WTC11 (cell line): ENCODE measurements around the gene DNAH1. TPM values are rescaled to one million over a fixed set of nuclear protein-coding genes. Genes with fewer than 3 reads are reported as not detected.

Experiments used
- ATAC-seq: fragments of 200-7000 bp; cut with Tn5 transposase; 2 replicates; pipeline ENCODE4 v1.10.0; 2021; ENCODE audit warnings: mild to moderate bottlenecking, moderate library complexity
- CTCF ChIA-PET: fragments of 300-600 bp; sonication (Branson Sonifier 250); formaldehyde crosslinking; loops from one replicate; lab custom pipeline; 2021; ENCODE audit warnings: antibody characterized with exemption; lab: Charles Lee
- POLR2A ChIA-PET: fragments of 350-600 bp; sonication (Branson Sonifier 250); formaldehyde crosslinking; loops from one replicate; lab custom pipeline; 2021; ENCODE audit warnings: antibody characterized with exemption; lab: Charles Lee
- DNase-seq: peaks from one replicate; pipeline ENCODE4 v3.0.0; 2021; ENCODE audit warnings: low spot score
- H3K27ac Mint-ChIP-seq: 2 replicates; pipeline ENCODE4 v1.8.0; 2021; ENCODE audit warnings: mixed read lengths
- H3K27me3 Mint-ChIP-seq: 2 replicates; pipeline ENCODE4 v1.8.0; 2021; ENCODE audit warnings: low read depth, mild to moderate bottlenecking, moderate library complexity, mixed read lengths
- H3K36me3 Mint-ChIP-seq: 2 replicates; pipeline ENCODE4 v1.8.0; 2021; ENCODE audit warnings: mixed read lengths
- H3K4me1 Mint-ChIP-seq: 2 replicates; pipeline ENCODE4 v1.8.0; 2022; ENCODE audit warnings: mixed read lengths
- H3K4me3 Mint-ChIP-seq: 2 replicates; pipeline ENCODE4 v1.8.0; 2021; ENCODE audit warnings: mild to moderate bottlenecking, moderate library complexity, mixed read lengths
- H3K9me3 Mint-ChIP-seq: 2 replicates; pipeline ENCODE4 v1.8.0; 2021; ENCODE audit warnings: mixed read lengths
- ATF1 ChIP-seq: sonication (generic); formaldehyde crosslinking; IDR thresholded peaks from 2 replicates; pipeline ENCODE4 v1.8.1; 2023; ENCODE audit warnings: mild to moderate bottlenecking, moderate library complexity, missing genetic modification reagents
- ETV6 ChIP-seq: sonication (generic); formaldehyde crosslinking; IDR thresholded peaks from 2 replicates; pipeline ENCODE4 v1.8.1; 2022; ENCODE audit warnings: mild to moderate bottlenecking, missing genetic modification reagents
- FOXK1 ChIP-seq: sonication (generic); formaldehyde crosslinking; IDR thresholded peaks from 2 replicates; pipeline ENCODE4 v1.8.0; 2022; ENCODE audit warnings: mild to moderate bottlenecking, moderate library complexity, missing genetic modification reagents
- GTF2I ChIP-seq: fragments of 250-450 bp; sonication (Bioruptor Pico); conservative IDR thresholded peaks from 2 replicates; pipeline ENCODE4 v1.4.0; 2021; ENCODE audit warnings: mild to moderate bottlenecking
- MXD4 ChIP-seq: fragments of 250-450 bp; sonication (Bioruptor Pico); IDR thresholded peaks from 2 replicates; pipeline ENCODE4 v1.8.0; 2021; ENCODE audit warnings: mild to moderate bottlenecking, moderate library complexity, borderline replicate concordance
- PRRX2 ChIP-seq: fragments of 250-450 bp; sonication (Bioruptor Pico); IDR thresholded peaks from 2 replicates; pipeline ENCODE4 v1.8.0; 2021; ENCODE audit warnings: mild to moderate bottlenecking
- SOX15 ChIP-seq: fragments of 250-450 bp; sonication (Bioruptor Pico); IDR thresholded peaks from 2 replicates; pipeline ENCODE4 v1.9.0; 2021; ENCODE audit warnings: mild to moderate bottlenecking
- TEAD1 ChIP-seq: sonication (generic); formaldehyde crosslinking; IDR thresholded peaks from 2 replicates; pipeline ENCODE4 v1.8.0; 2022; ENCODE audit warnings: mild to moderate bottlenecking, missing genetic modification reagents
- ZNF263 ChIP-seq: sonication (generic); formaldehyde crosslinking; IDR thresholded peaks from 2 replicates; pipeline ENCODE4 v1.8.1; 2022; ENCODE audit warnings: low read depth, mild to moderate bottlenecking, moderate library complexity, missing genetic modification reagents
- total RNA-seq: library from RNA; stranded (reverse); gene quantifications from 3 replicates; pipeline ENCODE4 v1.2.3, GENCODE V29; 2021
- TF ChIP-seq, protein P1 (sequence below): fragments of 250-450 bp; sonication (Bioruptor Pico); IDR thresholded peaks from 2 replicates; pipeline ENCODE4 v1.9.0; 2021; ENCODE audit warnings: mild to moderate bottlenecking
- TF ChIP-seq, protein P2 (sequence below): sonication (generic); formaldehyde crosslinking; IDR thresholded peaks from 2 replicates; pipeline ENCODE4 v1.8.1; 2022; ENCODE audit warnings: mild to moderate bottlenecking, moderate library complexity, missing genetic modification reagents
- TF ChIP-seq, protein P3 (sequence below): fragments of 250-450 bp; sonication (Bioruptor Pico); IDR thresholded peaks from 2 replicates; pipeline ENCODE4 v1.9.0; 2021; ENCODE audit warnings: moderate library complexity, mild to moderate bottlenecking, inconsistent platforms, borderline replicate concordance
- TF ChIP-seq, protein P4 (sequence below): sonication (generic); formaldehyde crosslinking; IDR thresholded peaks from 2 replicates; pipeline ENCODE4 v1.8.1; 2022; ENCODE audit warnings: missing genetic modification reagents, borderline replicate concordance
- TF ChIP-seq, protein P5 (sequence below): sonication (generic); formaldehyde crosslinking; IDR thresholded peaks from 2 replicates; pipeline ENCODE4 v1.8.1; 2023; ENCODE audit warnings: mild to moderate bottlenecking, missing genetic modification reagents
- TF ChIP-seq, protein P6 (sequence below): fragments of 250-450 bp; sonication (Bioruptor Pico); IDR thresholded peaks from 2 replicates; pipeline ENCODE4 v2.1.2; 2022; ENCODE audit warnings: mild to moderate bottlenecking, moderate library complexity
- TF ChIP-seq, protein P7 (sequence below): fragments of 250-450 bp; sonication (Bioruptor Pico); IDR thresholded peaks from 2 replicates; pipeline ENCODE4 v1.9.0; 2021; ENCODE audit warnings: mild to moderate bottlenecking

DNAH1 gene
- total RNA-seq, 1 experiment from 2014 or later: 1.5 TPM

- Mint-ChIP-seq H3K4me1 (no peaks in the 10 kb centered on the region), H3K27me3 (peaks cover 5% of the 10 kb centered on the region; the same call in 1 of the 2 replicates)
- TF ChIP-seq MXD4 (CRISPR knock-in tag) (no peak), ATF1 (CRISPR knock-in tag) (no peak), GTF2I (CRISPR knock-in tag) (no peak), SOX15 (CRISPR knock-in tag) (no peak), FOXK1 (CRISPR knock-in tag) (no peak), ETV6 (CRISPR knock-in tag) (no peak), TEAD1 (CRISPR knock-in tag) (no peak), PRRX2 (CRISPR knock-in tag) (no peak)
- TF ChIP-seq, protein P1, sequence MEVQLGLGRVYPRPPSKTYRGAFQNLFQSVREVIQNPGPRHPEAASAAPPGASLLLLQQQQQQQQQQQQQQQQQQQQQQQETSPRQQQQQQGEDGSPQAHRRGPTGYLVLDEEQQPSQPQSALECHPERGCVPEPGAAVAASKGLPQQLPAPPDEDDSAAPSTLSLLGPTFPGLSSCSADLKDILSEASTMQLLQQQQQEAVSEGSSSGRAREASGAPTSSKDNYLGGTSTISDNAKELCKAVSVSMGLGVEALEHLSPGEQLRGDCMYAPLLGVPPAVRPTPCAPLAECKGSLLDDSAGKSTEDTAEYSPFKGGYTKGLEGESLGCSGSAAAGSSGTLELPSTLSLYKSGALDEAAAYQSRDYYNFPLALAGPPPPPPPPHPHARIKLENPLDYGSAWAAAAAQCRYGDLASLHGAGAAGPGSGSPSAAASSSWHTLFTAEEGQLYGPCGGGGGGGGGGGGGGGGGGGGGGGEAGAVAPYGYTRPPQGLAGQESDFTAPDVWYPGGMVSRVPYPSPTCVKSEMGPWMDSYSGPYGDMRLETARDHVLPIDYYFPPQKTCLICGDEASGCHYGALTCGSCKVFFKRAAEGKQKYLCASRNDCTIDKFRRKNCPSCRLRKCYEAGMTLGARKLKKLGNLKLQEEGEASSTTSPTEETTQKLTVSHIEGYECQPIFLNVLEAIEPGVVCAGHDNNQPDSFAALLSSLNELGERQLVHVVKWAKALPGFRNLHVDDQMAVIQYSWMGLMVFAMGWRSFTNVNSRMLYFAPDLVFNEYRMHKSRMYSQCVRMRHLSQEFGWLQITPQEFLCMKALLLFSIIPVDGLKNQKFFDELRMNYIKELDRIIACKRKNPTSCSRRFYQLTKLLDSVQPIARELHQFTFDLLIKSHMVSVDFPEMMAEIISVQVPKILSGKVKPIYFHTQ: no peak
- TF ChIP-seq, protein P2, sequence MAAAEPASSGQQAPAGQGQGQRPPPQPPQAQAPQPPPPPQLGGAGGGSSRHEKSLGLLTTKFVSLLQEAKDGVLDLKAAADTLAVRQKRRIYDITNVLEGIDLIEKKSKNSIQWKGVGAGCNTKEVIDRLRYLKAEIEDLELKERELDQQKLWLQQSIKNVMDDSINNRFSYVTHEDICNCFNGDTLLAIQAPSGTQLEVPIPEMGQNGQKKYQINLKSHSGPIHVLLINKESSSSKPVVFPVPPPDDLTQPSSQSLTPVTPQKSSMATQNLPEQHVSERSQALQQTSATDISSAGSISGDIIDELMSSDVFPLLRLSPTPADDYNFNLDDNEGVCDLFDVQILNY (CRISPR knock-in tag): no peak
- TF ChIP-seq, protein P3, sequence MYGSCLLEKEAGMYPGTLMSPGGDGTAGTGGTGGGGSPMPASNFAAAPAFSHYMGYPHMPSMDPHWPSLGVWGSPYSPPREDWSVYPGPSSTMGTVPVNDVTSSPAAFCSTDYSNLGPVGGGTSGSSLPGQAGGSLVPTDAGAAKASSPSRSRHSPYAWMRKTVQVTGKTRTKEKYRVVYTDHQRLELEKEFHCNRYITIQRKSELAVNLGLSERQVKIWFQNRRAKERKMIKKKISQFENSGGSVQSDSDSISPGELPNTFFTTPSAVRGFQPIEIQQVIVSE (CRISPR knock-in tag): no peak
- TF ChIP-seq, protein P4, sequence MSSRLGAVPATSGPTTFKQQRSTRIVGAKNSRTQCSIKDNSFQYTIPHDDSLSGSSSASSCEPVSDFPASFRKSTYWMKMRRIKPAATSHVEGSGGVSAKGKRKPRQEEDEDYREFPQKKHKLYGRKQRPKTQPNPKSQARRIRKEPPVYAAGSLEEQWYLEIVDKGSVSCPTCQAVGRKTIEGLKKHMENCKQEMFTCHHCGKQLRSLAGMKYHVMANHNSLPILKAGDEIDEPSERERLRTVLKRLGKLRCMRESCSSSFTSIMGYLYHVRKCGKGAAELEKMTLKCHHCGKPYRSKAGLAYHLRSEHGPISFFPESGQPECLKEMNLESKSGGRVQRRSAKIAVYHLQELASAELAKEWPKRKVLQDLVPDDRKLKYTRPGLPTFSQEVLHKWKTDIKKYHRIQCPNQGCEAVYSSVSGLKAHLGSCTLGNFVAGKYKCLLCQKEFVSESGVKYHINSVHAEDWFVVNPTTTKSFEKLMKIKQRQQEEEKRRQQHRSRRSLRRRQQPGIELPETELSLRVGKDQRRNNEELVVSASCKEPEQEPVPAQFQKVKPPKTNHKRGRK (CRISPR knock-in tag): no peak
- TF ChIP-seq, protein P5, sequence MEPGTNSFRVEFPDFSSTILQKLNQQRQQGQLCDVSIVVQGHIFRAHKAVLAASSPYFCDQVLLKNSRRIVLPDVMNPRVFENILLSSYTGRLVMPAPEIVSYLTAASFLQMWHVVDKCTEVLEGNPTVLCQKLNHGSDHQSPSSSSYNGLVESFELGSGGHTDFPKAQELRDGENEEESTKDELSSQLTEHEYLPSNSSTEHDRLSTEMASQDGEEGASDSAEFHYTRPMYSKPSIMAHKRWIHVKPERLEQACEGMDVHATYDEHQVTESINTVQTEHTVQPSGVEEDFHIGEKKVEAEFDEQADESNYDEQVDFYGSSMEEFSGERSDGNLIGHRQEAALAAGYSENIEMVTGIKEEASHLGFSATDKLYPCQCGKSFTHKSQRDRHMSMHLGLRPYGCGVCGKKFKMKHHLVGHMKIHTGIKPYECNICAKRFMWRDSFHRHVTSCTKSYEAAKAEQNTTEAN (CRISPR knock-in tag): no peak
- TF ChIP-seq, protein P6, sequence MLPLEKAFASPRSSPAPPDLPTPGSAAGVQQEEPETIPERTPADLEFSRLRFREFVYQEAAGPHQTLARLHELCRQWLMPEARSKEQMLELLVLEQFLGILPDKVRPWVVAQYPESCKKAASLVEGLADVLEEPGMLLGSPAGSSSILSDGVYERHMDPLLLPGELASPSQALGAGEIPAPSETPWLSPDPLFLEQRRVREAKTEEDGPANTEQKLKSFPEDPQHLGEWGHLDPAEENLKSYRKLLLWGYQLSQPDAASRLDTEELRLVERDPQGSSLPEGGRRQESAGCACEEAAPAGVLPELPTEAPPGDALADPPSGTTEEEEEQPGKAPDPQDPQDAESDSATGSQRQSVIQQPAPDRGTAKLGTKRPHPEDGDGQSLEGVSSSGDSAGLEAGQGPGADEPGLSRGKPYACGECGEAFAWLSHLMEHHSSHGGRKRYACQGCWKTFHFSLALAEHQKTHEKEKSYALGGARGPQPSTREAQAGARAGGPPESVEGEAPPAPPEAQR (CRISPR knock-in tag): no peak
- TF ChIP-seq, all 79 proteins: peak for 0
- no peak overlapping the region for H3K4me3 Mint-ChIP-seq
- ChIA-PET POLR2A (interaction anchor here (1.2 kb wide), 1 partner anchor 11 kb away, joined by 4 read pairs; no protein-coding TSS in a partner anchor), CTCF (interaction anchor here (1.4 to 4.7 kb wide), 3 partner anchors 11 to 101 kb away, joined by 3 to 40 read pairs (median 27); no protein-coding TSS in a partner anchor)
- H3K27ac Mint-ChIP-seq: no peak overlapping the region
- ATAC-seq (no peak), DNase-seq (no peak)
- H3K36me3 Mint-ChIP-seq: peaks cover 26% of the 10 kb centered on the region
- H3K9me3 Mint-ChIP-seq: no peaks in the 10 kb centered on the region
These were observed 83.5 kb downstream of the DNAH1 start for GRCh38 chr3:52399593-52399992.

- no peak for TF ChIP-seq ZNF263 (CRISPR knock-in tag)
- TF ChIP-seq, protein P7, sequence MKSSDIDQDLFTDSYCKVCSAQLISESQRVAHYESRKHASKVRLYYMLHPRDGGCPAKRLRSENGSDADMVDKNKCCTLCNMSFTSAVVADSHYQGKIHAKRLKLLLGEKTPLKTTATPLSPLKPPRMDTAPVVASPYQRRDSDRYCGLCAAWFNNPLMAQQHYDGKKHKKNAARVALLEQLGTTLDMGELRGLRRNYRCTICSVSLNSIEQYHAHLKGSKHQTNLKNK (CRISPR knock-in tag): no peak
- H3K9me3 Mint-ChIP-seq: no peaks in the 10 kb centered on the region
- CTCF ChIA-PET: interaction anchor here (4.3 to 4.7 kb wide), 2 partner anchors 12 to 15 kb away, joined by 27 to 40 read pairs; no protein-coding TSS in a partner anchor
- H3K27ac Mint-ChIP-seq: no peak overlapping the region
- H3K27me3 Mint-ChIP-seq: peaks cover 2% of the 10 kb centered on the region; the same call in 1 of the 2 replicates
- POLR2A ChIA-PET: no interaction called here
- H3K4me1 Mint-ChIP-seq: no peaks in the 10 kb centered on the region
- ATAC-seq: no peak
- H3K4me3 Mint-ChIP-seq: no peak overlapping the region
- DNase-seq: no peak
- H3K36me3 Mint-ChIP-seq: peaks cover 33% of the 10 kb centered on the region
These were observed 84.2 kb downstream of the DNAH1 start for GRCh38 chr3:52400275-52400793.
